GM18511 (cell line): Measurements from ENCODE around the gene FNDC11.
"Not testable (repeated sequence)": the region's sequence is repeated elsewhere in the genome, so short reads cannot be mapped to it uniquely, and the experiment has no call there.

ENCODE experiments used
- ATAC-seq: cut with Tn5 transposase; IDR thresholded peaks from one replicate; pipeline ENCODE4 v1.9.1; 2021; ENCODE audit warnings: mild to moderate bottlenecking, moderate library complexity; ENCODE audit not compliant: unreplicated experiment

Gene FNDC11

GRCh38 chr20:63565699-63566335 lies 11.9 kb downstream of the FNDC11 start:
- no peak for ATAC-seq

GRCh38 chr20:63566395-63567135 lies 12.6 kb downstream of the FNDC11 start:
- no peak for ATAC-seq

- ATAC-seq: no peak
Measured at GRCh38 chr20:63567136-63567385, 13.1 kb downstream of the FNDC11 start.

GRCh38 chr20:63567386-63568169 lies 13.6 kb downstream of the FNDC11 start:
- ATAC-seq: peak; percentile 81

GRCh38 chr20:63568170-63568981 lies 14.4 kb downstream of the FNDC11 start:
- peak; percentile 36 for ATAC-seq

- ATAC-seq: no peak
Measured at GRCh38 chr20:63568986-63569949, 15.3 kb downstream of the FNDC11 start.

GRCh38 chr20:63570281-63571086 lies 16.5 kb downstream of the FNDC11 start:
- no peak for ATAC-seq

- ATAC-seq: not testable (repeated sequence)
Measured at GRCh38 chr20:63571087-63571478, 17.1 kb downstream of the FNDC11 start.

- no peak for ATAC-seq
Measured at GRCh38 chr20:63572071-63572787, 18.3 kb downstream of the FNDC11 start.

- ATAC-seq: no peak
Measured at GRCh38 chr20:63572788-63573646, 19.1 kb downstream of the FNDC11 start.

- ATAC-seq: no peak
Measured at GRCh38 chr20:63573647-63574131, 19.7 kb downstream of the FNDC11 start.

GRCh38 chr20:63574156-63574828 lies 20.3 kb downstream of the FNDC11 start, which contains the start of gene HELZ2:
Gene HELZ2, minus strand, starts transcription at chr20:63574239. Its CDS starts 1,854 bp downstream, at chr20:63572385.
- ATAC-seq: no peak

- no peak for ATAC-seq
Measured at GRCh38 chr20:63574829-63575743, 21.1 kb downstream of the FNDC11 start.

- no peak for ATAC-seq
Measured at GRCh38 chr20:63576311-63576710, 22.4 kb downstream of the FNDC11 start.

- no peak for ATAC-seq
Measured at GRCh38 chr20:63577317-63577894, 23.4 kb downstream of the FNDC11 start.
